ENCODE results near the gene MACROH2A2. TPM values are rescaled to one million over a fixed set of nuclear protein-coding genes. Genes with fewer than 3 reads are reported as not detected.

MACROH2A2 gene
- total RNA-seq, 1 experiment from 2014 or later: 11.3 TPM

- H3K4me3 Mint-ChIP-seq: no peak overlapping the region
- Histone ChIP-seq H3K79me2 (ENCODE audit: insufficient read depth, low read length) (no peaks in the 10 kb centered on the region), H2BK5ac (ENCODE audit: insufficient read length, low read length) (no peak overlapping the region), H3K9me3 (ENCODE audit: control insufficient read depth, low read depth, low read length) (no peaks in the 10 kb centered on the region), H2BK15ac (ENCODE audit: low read depth, low read length) (no peak overlapping the region), H4K20me1 (ENCODE audit: control insufficient read depth, insufficient read depth, insufficient read length) (no peaks in the 10 kb centered on the region), H3K23me2 (ENCODE audit: insufficient read length, low read depth, low read length, poor library complexity, severe bottlenecking) (no peaks in the 10 kb centered on the region), H3K4ac (ENCODE audit: low read depth, low read length) (no peak overlapping the region), H2BK120ac (ENCODE audit: low read depth, low read length, poor library complexity, severe bottlenecking) (no peak overlapping the region), H3K4me2 (ENCODE audit: insufficient read depth, insufficient read length, low read length) (no peak overlapping the region), H3K79me1 (ENCODE audit: insufficient read depth, low read depth, low read length, poor library complexity, severe bottlenecking) (no peaks in the 10 kb centered on the region), H2BK12ac (ENCODE audit: insufficient read length, low read depth, low read length) (no peak overlapping the region), H3K23ac (ENCODE audit: insufficient read length, low read depth, low read length) (no peak overlapping the region), H2BK20ac (ENCODE audit: low read depth, low read length, poor library complexity, severe bottlenecking) (no peak overlapping the region), H3K4me1 (ENCODE audit: insufficient read depth, low read length) (no peaks in the 10 kb centered on the region), H4K5ac (ENCODE audit: insufficient read length, low read depth, low read length) (no peak overlapping the region), H3K27ac (ENCODE audit: insufficient read length, low read depth, low read length) (no peak overlapping the region), H3K14ac (ENCODE audit: insufficient read depth, low read length) (no peak overlapping the region), H3K18ac (ENCODE audit: insufficient read length, low read depth, low read length) (no peak overlapping the region), H3K9ac (ENCODE audit: extremely low read depth, insufficient read length, low read length) (no peak overlapping the region), H3K27me3 (ENCODE audit: insufficient read depth, low read length) (no peaks in the 10 kb centered on the region), H4K8ac (replicated peaks; ENCODE audit: insufficient read length, low read depth, low read length) (no peak overlapping the region), H2AK5ac (ENCODE audit: insufficient read length, low read length) (no peak overlapping the region), H3K56ac (ENCODE audit: insufficient read length, low read depth, low read length) (no peak overlapping the region), H3T11ph (ENCODE audit: low read length) (no peak overlapping the region), H4K91ac (ENCODE audit: insufficient read length, low read depth, low read length) (no peak overlapping the region), H2AFZ (ENCODE audit: low read length) (no peak overlapping the region)
- H3K27me3 Mint-ChIP-seq (ENCODE audit: low read depth): no peaks in the 10 kb centered on the region
- peaks cover 6 to 16% (median 14%) of the 10 kb centered on the region in 3 experiments for H3K36me3 Mint-ChIP-seq (ENCODE audit: insufficient read depth in 1 of 3, low read depth in 3 of 3)
- no peaks in the 10 kb centered on the region for H3K9me3 Mint-ChIP-seq
- no peak overlapping the region for H3K27ac Mint-ChIP-seq
- DNase-seq: no peak
- TF ChIP-seq, protein P1, sequence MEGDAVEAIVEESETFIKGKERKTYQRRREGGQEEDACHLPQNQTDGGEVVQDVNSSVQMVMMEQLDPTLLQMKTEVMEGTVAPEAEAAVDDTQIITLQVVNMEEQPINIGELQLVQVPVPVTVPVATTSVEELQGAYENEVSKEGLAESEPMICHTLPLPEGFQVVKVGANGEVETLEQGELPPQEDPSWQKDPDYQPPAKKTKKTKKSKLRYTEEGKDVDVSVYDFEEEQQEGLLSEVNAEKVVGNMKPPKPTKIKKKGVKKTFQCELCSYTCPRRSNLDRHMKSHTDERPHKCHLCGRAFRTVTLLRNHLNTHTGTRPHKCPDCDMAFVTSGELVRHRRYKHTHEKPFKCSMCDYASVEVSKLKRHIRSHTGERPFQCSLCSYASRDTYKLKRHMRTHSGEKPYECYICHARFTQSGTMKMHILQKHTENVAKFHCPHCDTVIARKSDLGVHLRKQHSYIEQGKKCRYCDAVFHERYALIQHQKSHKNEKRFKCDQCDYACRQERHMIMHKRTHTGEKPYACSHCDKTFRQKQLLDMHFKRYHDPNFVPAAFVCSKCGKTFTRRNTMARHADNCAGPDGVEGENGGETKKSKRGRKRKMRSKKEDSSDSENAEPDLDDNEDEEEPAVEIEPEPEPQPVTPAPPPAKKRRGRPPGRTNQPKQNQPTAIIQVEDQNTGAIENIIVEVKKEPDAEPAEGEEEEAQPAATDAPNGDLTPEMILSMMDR (conservative IDR thresholded peaks at IDR 0.05): no peak
- WGBS (ENCODE audit: extremely low coverage, insufficient read length, low lambda C conversion rate): no CpG with 5 or more reads among the region's 22 CpGs
- peaks cover 8 to 11% of the 10 kb centered on the region in 2 experiments for H3K4me1 Mint-ChIP-seq
Measured at GRCh38 chr10:70111496-70111895, 58.9 kb downstream of the MACROH2A2 start.

Measured in H9 (cell line).